ENCODE data around the gene ZNF580. TPM values are rescaled to one million over a fixed set of nuclear protein-coding genes. Genes with fewer than 3 reads are reported as not detected.

ZNF580 gene
- total and polyA plus RNA-seq, 2 of the 8 experiments (the other 6 are each of a cell fraction or from before 2014, with no cell fraction given), result 12.0 to 24.6 TPM

DNA sequence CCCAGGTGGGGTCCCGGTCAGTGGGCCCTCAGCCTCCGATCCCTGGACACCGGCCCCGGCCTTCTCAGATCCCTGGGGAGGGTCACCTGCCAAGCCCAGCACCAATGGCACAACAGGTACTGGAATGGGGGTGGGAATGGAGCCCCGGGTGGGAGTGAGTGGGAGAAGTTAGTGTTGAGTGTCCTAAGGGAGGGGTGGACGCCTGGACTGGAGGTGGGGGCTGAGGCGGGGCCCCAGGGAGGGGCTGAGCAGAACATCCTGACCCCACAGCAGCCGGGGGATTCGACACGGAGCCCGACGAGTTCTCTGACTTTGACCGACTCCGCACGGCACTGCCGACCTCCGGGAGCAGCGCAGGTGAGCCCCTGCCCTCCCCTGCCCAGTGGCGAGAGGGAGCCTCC, 51.9 kb downstream of the ZNF580 start (continued):
- no peak for TF ChIP-seq EGR1 (IDR thresholded peaks at IDR 0.05; ENCODE audit: borderline replicate concordance, low read depth, low read length)
- no peak for TF ChIP-seq CBX5 (IDR thresholded peaks at IDR 0.05; ENCODE audit: low read depth, low read length)

Other genes starting within 250 kb of the ZNF580 start
- 398 and 402 TPM in 2 replicates for gene UBE2S, start 233.2 kb upstream of the ZNF580 start, total RNA-seq (2021; fragmentation: NEBNext Ultra II Directional; extraction: Animal tissue kit (Norgen Biotek cat#: 25700))
- gene UBE2S, start 233.2 kb upstream of the ZNF580 start, polyA plus RNA-seq (2011; rRNA removed), result 466 and 530 TPM in 2 replicates
- 0.98 and 1.0 TPM in 2 replicates for gene SHISA7, start 197.7 kb upstream of the ZNF580 start, total RNA-seq (2021; fragmentation: NEBNext Ultra II Directional; extraction: Animal tissue kit (Norgen Biotek cat#: 25700))
- gene SHISA7, start 197.7 kb upstream of the ZNF580 start, polyA plus RNA-seq (2011; rRNA removed), result 0.76 and 1.1 TPM in 2 replicates
- 96.9 and 106 TPM in 2 replicates for gene ISOC2, start 179.4 kb upstream of the ZNF580 start, total RNA-seq (2021; fragmentation: NEBNext Ultra II Directional; extraction: Animal tissue kit (Norgen Biotek cat#: 25700))
- 152 and 195 TPM in 2 replicates for gene ISOC2, start 179.4 kb upstream of the ZNF580 start, polyA plus RNA-seq (2011; rRNA removed)
- gene C19orf85, start 176.3 kb upstream of the ZNF580 start, total RNA-seq (2021; fragmentation: NEBNext Ultra II Directional; extraction: Animal tissue kit (Norgen Biotek cat#: 25700)), result 3.2 and 3.6 TPM in 2 replicates
- gene C19orf85, start 176.3 kb upstream of the ZNF580 start, polyA plus RNA-seq (2011; rRNA removed), result 2.2 and 3.3 TPM in 2 replicates
- 10.8 and 12.9 TPM in 2 replicates for gene ZNF628, start 164.4 kb upstream of the ZNF580 start, total RNA-seq (2021; fragmentation: NEBNext Ultra II Directional; extraction: Animal tissue kit (Norgen Biotek cat#: 25700))
- gene ZNF628, start 164.4 kb upstream of the ZNF580 start, polyA plus RNA-seq (2011; rRNA removed), result 1.7 and 4.5 TPM in 2 replicates
- 69.1 and 71.2 TPM in 2 replicates for gene NAT14, start 155.8 kb upstream of the ZNF580 start, total RNA-seq (2021; fragmentation: NEBNext Ultra II Directional; extraction: Animal tissue kit (Norgen Biotek cat#: 25700))
- 47.1 and 79.5 TPM in 2 replicates for gene NAT14, start 155.8 kb upstream of the ZNF580 start, polyA plus RNA-seq (2011; rRNA removed)
- 1.7 and 2.3 TPM in 2 replicates for gene SSC5D, start 152.6 kb upstream of the ZNF580 start, total RNA-seq (2021; fragmentation: NEBNext Ultra II Directional; extraction: Animal tissue kit (Norgen Biotek cat#: 25700))
- gene SSC5D, start 152.6 kb upstream of the ZNF580 start, polyA plus RNA-seq (2011; rRNA removed), result 0.39 and 0.72 TPM in 2 replicates
- 3.9 and 4.1 TPM in 2 replicates for gene SBK2, start 103.9 kb upstream of the ZNF580 start, total RNA-seq (2021; fragmentation: NEBNext Ultra II Directional; extraction: Animal tissue kit (Norgen Biotek cat#: 25700))
- 3.2 and 7.4 TPM in 2 replicates for gene SBK2, start 103.9 kb upstream of the ZNF580 start, polyA plus RNA-seq (2011; rRNA removed)
- 0.76 and 0.94 TPM in 2 replicates for gene SBK3, start 95.5 kb upstream of the ZNF580 start, total RNA-seq (2021; fragmentation: NEBNext Ultra II Directional; extraction: Animal tissue kit (Norgen Biotek cat#: 25700))
- 1.5 and 2.8 TPM in 2 replicates for gene SBK3, start 95.5 kb upstream of the ZNF580 start, polyA plus RNA-seq (2011; rRNA removed)
- gene ZNF579, start 60.2 kb upstream of the ZNF580 start, total RNA-seq (2021; fragmentation: NEBNext Ultra II Directional; extraction: Animal tissue kit (Norgen Biotek cat#: 25700)), result 18.9 and 19.0 TPM in 2 replicates
- gene ZNF579, start 60.2 kb upstream of the ZNF580 start, polyA plus RNA-seq (2011; rRNA removed), result 10.0 and 16.4 TPM in 2 replicates
- 17.6 and 18.5 TPM in 2 replicates for gene FIZ1, start 41.5 kb upstream of the ZNF580 start, total RNA-seq (2021; fragmentation: NEBNext Ultra II Directional; extraction: Animal tissue kit (Norgen Biotek cat#: 25700))
- 9.1 and 13.0 TPM in 2 replicates for gene FIZ1, start 41.5 kb upstream of the ZNF580 start, polyA plus RNA-seq (2011; rRNA removed)
- gene ZNF524, start 40.7 kb upstream of the ZNF580 start, total RNA-seq (2021; fragmentation: NEBNext Ultra II Directional; extraction: Animal tissue kit (Norgen Biotek cat#: 25700)), result 4.7 and 5.4 TPM in 2 replicates
- gene ZNF524, start 40.7 kb upstream of the ZNF580 start, polyA plus RNA-seq (2011; rRNA removed), result 4.4 and 7.0 TPM in 2 replicates
- gene ZNF865, start 35.4 kb upstream of the ZNF580 start, total RNA-seq (2021; fragmentation: NEBNext Ultra II Directional; extraction: Animal tissue kit (Norgen Biotek cat#: 25700)), result 13.6 and 14.6 TPM in 2 replicates
- 3.5 and 5.9 TPM in 2 replicates for gene ZNF865, start 35.4 kb upstream of the ZNF580 start, polyA plus RNA-seq (2011; rRNA removed)
- 8.0 and 8.6 TPM in 2 replicates for gene ZNF784, start 16.4 kb upstream of the ZNF580 start, total RNA-seq (2021; fragmentation: NEBNext Ultra II Directional; extraction: Animal tissue kit (Norgen Biotek cat#: 25700))
- gene ZNF784, start 16.4 kb upstream of the ZNF580 start, polyA plus RNA-seq (2011; rRNA removed), result 6.5 and 9.8 TPM in 2 replicates
- gene ZNF581, start 2.6 kb downstream of the ZNF580 start, total RNA-seq (2021; fragmentation: NEBNext Ultra II Directional; extraction: Animal tissue kit (Norgen Biotek cat#: 25700)), result 73.0 and 76.0 TPM in 2 replicates
- 76.1 and 97.6 TPM in 2 replicates for gene ZNF581, start 2.6 kb downstream of the ZNF580 start, polyA plus RNA-seq (2011; rRNA removed)
- gene CCDC106, start 7.2 kb downstream of the ZNF580 start, total RNA-seq (2021; fragmentation: NEBNext Ultra II Directional; extraction: Animal tissue kit (Norgen Biotek cat#: 25700)), result 19.1 and 20.1 TPM in 2 replicates
- 12.0 and 19.4 TPM in 2 replicates for gene CCDC106, start 7.2 kb downstream of the ZNF580 start, polyA plus RNA-seq (2011; rRNA removed)
- gene U2AF2, start 14.0 kb downstream of the ZNF580 start, total RNA-seq (2021; fragmentation: NEBNext Ultra II Directional; extraction: Animal tissue kit (Norgen Biotek cat#: 25700)), result 252 and 269 TPM in 2 replicates
- gene U2AF2, start 14.0 kb downstream of the ZNF580 start, polyA plus RNA-seq (2011; rRNA removed), result 162 and 297 TPM in 2 replicates
- 200 and 206 TPM in 2 replicates for gene EPN1, start 34.2 kb downstream of the ZNF580 start, total RNA-seq (2021; fragmentation: NEBNext Ultra II Directional; extraction: Animal tissue kit (Norgen Biotek cat#: 25700))
- 49.6 and 116 TPM in 2 replicates for gene EPN1, start 34.2 kb downstream of the ZNF580 start, polyA plus RNA-seq (2011; rRNA removed)
- gene NLRP9, start 97.4 kb downstream of the ZNF580 start, total RNA-seq (2021; fragmentation: NEBNext Ultra II Directional; extraction: Animal tissue kit (Norgen Biotek cat#: 25700)), result not detected in 2 replicates
- gene NLRP9, start 97.4 kb downstream of the ZNF580 start, polyA plus RNA-seq (2011; rRNA removed), result not detected in 2 replicates
- not detected in 2 replicates for gene RFPL4A, start 118.1 kb downstream of the ZNF580 start, total RNA-seq (2021; fragmentation: NEBNext Ultra II Directional; extraction: Animal tissue kit (Norgen Biotek cat#: 25700))
- gene RFPL4A, start 118.1 kb downstream of the ZNF580 start, polyA plus RNA-seq (2011; rRNA removed), result not detected in 2 replicates
- gene RFPL4AL1, start 128.1 kb downstream of the ZNF580 start, total RNA-seq (2021; fragmentation: NEBNext Ultra II Directional; extraction: Animal tissue kit (Norgen Biotek cat#: 25700)), result not detected in 2 replicates
- gene RFPL4AL1, start 128.1 kb downstream of the ZNF580 start, polyA plus RNA-seq (2011; rRNA removed), result not detected in 2 replicates
- not detected in 2 replicates for gene NLRP11, start 191.0 kb downstream of the ZNF580 start, total RNA-seq (2021; fragmentation: NEBNext Ultra II Directional; extraction: Animal tissue kit (Norgen Biotek cat#: 25700))
- 0.02 TPM in 1 of 2 replicates, not detected in the other for gene NLRP11, start 191.0 kb downstream of the ZNF580 start, polyA plus RNA-seq (2011; rRNA removed)
- not detected in 2 replicates for gene NLRP4, start 195.5 kb downstream of the ZNF580 start, total RNA-seq (2021; fragmentation: NEBNext Ultra II Directional; extraction: Animal tissue kit (Norgen Biotek cat#: 25700))
- gene NLRP4, start 195.5 kb downstream of the ZNF580 start, polyA plus RNA-seq (2011; rRNA removed), result not detected in 2 replicates

All from H1 (cell line).